ENCODE measurements around the gene HDAC8.

Gene HDAC8

GRCh38 chrX:72387247-72387646 lies 185.4 kb downstream of the HDAC8 start:
- Mint-ChIP-seq H3K36me3 (peaks cover 10% of the 10 kb centered on the region), H3K27ac (no peak overlapping the region), H3K4me1 (no peaks in the 10 kb centered on the region), H3K27me3 (no peaks in the 10 kb centered on the region), H3K4me3 (no peak overlapping the region), H3K9me3 (no peaks in the 10 kb centered on the region)
- ATAC-seq, result no peak

GRCh38 chrX:72382202-72382595 lies 190.4 kb downstream of the HDAC8 start:
- peaks cover 5% of the 10 kb centered on the region for H3K36me3 Mint-ChIP-seq
- H3K4me3 Mint-ChIP-seq, result no peak overlapping the region
- H3K27me3 Mint-ChIP-seq, result no peaks in the 10 kb centered on the region
- no peaks in the 10 kb centered on the region for H3K4me1 Mint-ChIP-seq
- no peak for ATAC-seq
- no peaks in the 10 kb centered on the region for H3K9me3 Mint-ChIP-seq
- no peak overlapping the region for H3K27ac Mint-ChIP-seq

- Mint-ChIP-seq H3K4me1 (no peaks in the 10 kb centered on the region), H3K27me3 (no peaks in the 10 kb centered on the region), H3K27ac (no peak overlapping the region), H3K9me3 (no peaks in the 10 kb centered on the region), H3K36me3 (peaks cover 5% of the 10 kb centered on the region), H3K4me3 (no peak overlapping the region)
- no peak for ATAC-seq
Observed at GRCh38 chrX:72381439-72382201, 191.0 kb downstream of the HDAC8 start.

- peaks cover 4% of the 10 kb centered on the region for H3K36me3 Mint-ChIP-seq
- ATAC-seq, result no peak
- H3K9me3 Mint-ChIP-seq, result no peaks in the 10 kb centered on the region
- no peaks in the 10 kb centered on the region for H3K27me3 Mint-ChIP-seq
- peaks cover 11% of the 10 kb centered on the region for H3K4me1 Mint-ChIP-seq
- no peak overlapping the region for H3K4me3 Mint-ChIP-seq
- H3K27ac Mint-ChIP-seq, result no peak overlapping the region
Observed at GRCh38 chrX:72376124-72376523, 196.5 kb downstream of the HDAC8 start.

- H3K36me3 Mint-ChIP-seq, result peaks cover 4% of the 10 kb centered on the region
- H3K27ac Mint-ChIP-seq, result no peak overlapping the region
- peaks cover 12% of the 10 kb centered on the region for H3K4me1 Mint-ChIP-seq
- no peak overlapping the region for H3K4me3 Mint-ChIP-seq
- H3K27me3 Mint-ChIP-seq, result no peaks in the 10 kb centered on the region
- ATAC-seq, result no peak
- no peaks in the 10 kb centered on the region for H3K9me3 Mint-ChIP-seq
Observed at GRCh38 chrX:72373136-72373535, 199.5 kb downstream of the HDAC8 start.

GRCh38 chrX:72372735-72373134 lies 199.9 kb downstream of the HDAC8 start:
- Mint-ChIP-seq H3K27me3 (no peaks in the 10 kb centered on the region), H3K9me3 (no peaks in the 10 kb centered on the region), H3K4me1 (peaks cover 12% of the 10 kb centered on the region), H3K27ac (no peak overlapping the region), H3K36me3 (peaks cover 4% of the 10 kb centered on the region), H3K4me3 (no peak overlapping the region)
- ATAC-seq, result no peak

- no peaks in the 10 kb centered on the region for H3K9me3 Mint-ChIP-seq
- peaks cover 4% of the 10 kb centered on the region for H3K36me3 Mint-ChIP-seq
- no peak for ATAC-seq
- no peak overlapping the region for H3K27ac Mint-ChIP-seq
- H3K27me3 Mint-ChIP-seq, result no peaks in the 10 kb centered on the region
- H3K4me1 Mint-ChIP-seq, result peaks cover 12% of the 10 kb centered on the region
- no peak overlapping the region for H3K4me3 Mint-ChIP-seq
Observed at GRCh38 chrX:72371405-72371804, 201.2 kb downstream of the HDAC8 start.

GRCh38 chrX:72368796-72369195 lies 203.8 kb downstream of the HDAC8 start:
- H3K27me3 Mint-ChIP-seq, result no peaks in the 10 kb centered on the region
- peaks cover 18% of the 10 kb centered on the region for H3K36me3 Mint-ChIP-seq
- H3K4me3 Mint-ChIP-seq, result no peak overlapping the region
- H3K4me1 Mint-ChIP-seq, result peaks cover 12% of the 10 kb centered on the region
- H3K9me3 Mint-ChIP-seq, result no peaks in the 10 kb centered on the region
- ATAC-seq, result no peak
- H3K27ac Mint-ChIP-seq, result no peak overlapping the region

GRCh38 chrX:72367516-72367915 lies 205.1 kb downstream of the HDAC8 start:
- no peaks in the 10 kb centered on the region for H3K27me3 Mint-ChIP-seq
- ATAC-seq, result no peak
- no peak overlapping the region for H3K4me3 Mint-ChIP-seq
- H3K27ac Mint-ChIP-seq, result no peak overlapping the region
- peaks cover 23% of the 10 kb centered on the region for H3K36me3 Mint-ChIP-seq
- no peaks in the 10 kb centered on the region for H3K9me3 Mint-ChIP-seq
- peaks cover 12% of the 10 kb centered on the region for H3K4me1 Mint-ChIP-seq

GRCh38 chrX:72366701-72367454 lies 205.8 kb downstream of the HDAC8 start:
- no peak for ATAC-seq
- Mint-ChIP-seq H3K27me3 (no peaks in the 10 kb centered on the region), H3K9me3 (no peaks in the 10 kb centered on the region), H3K36me3 (peaks cover 20% of the 10 kb centered on the region), H3K4me3 (no peak overlapping the region), H3K27ac (no peak overlapping the region), H3K4me1 (peaks cover 7% of the 10 kb centered on the region)

GRCh38 chrX:72366178-72366577 lies 206.5 kb downstream of the HDAC8 start:
- ATAC-seq, result no peak
- Mint-ChIP-seq H3K27ac (no peak overlapping the region), H3K9me3 (no peaks in the 10 kb centered on the region), H3K27me3 (no peaks in the 10 kb centered on the region), H3K4me1 (peaks cover 2% of the 10 kb centered on the region), H3K36me3 (peaks cover 20% of the 10 kb centered on the region), H3K4me3 (no peak overlapping the region)

GRCh38 chrX:72365126-72365525 lies 207.5 kb downstream of the HDAC8 start:
- Mint-ChIP-seq H3K4me1 (no peaks in the 10 kb centered on the region), H3K36me3 (peaks cover 20% of the 10 kb centered on the region), H3K27ac (no peak overlapping the region), H3K9me3 (no peaks in the 10 kb centered on the region), H3K4me3 (no peak overlapping the region), H3K27me3 (no peaks in the 10 kb centered on the region)
- ATAC-seq, result no peak

- no peaks in the 10 kb centered on the region for H3K9me3 Mint-ChIP-seq
- H3K27ac Mint-ChIP-seq, result no peak overlapping the region
- no peaks in the 10 kb centered on the region for H3K27me3 Mint-ChIP-seq
- peaks cover 44% of the 10 kb centered on the region for H3K36me3 Mint-ChIP-seq
- ATAC-seq, result no peak
- no peaks in the 10 kb centered on the region for H3K4me1 Mint-ChIP-seq
- H3K4me3 Mint-ChIP-seq, result no peak overlapping the region
Observed at GRCh38 chrX:72360326-72360725, 212.3 kb downstream of the HDAC8 start.

GRCh38 chrX:72358313-72358712 lies 214.3 kb downstream of the HDAC8 start:
- H3K27ac Mint-ChIP-seq, result no peak overlapping the region
- no peaks in the 10 kb centered on the region for H3K9me3 Mint-ChIP-seq
- H3K4me1 Mint-ChIP-seq, result no peaks in the 10 kb centered on the region
- peaks cover 33% of the 10 kb centered on the region for H3K36me3 Mint-ChIP-seq
- no peak overlapping the region for H3K4me3 Mint-ChIP-seq
- H3K27me3 Mint-ChIP-seq, result no peaks in the 10 kb centered on the region
- ATAC-seq, result no peak

GRCh38 chrX:72352786-72353185 lies 219.9 kb downstream of the HDAC8 start:
- Mint-ChIP-seq H3K27ac (no peak overlapping the region), H3K4me1 (no peaks in the 10 kb centered on the region), H3K4me3 (no peak overlapping the region), H3K9me3 (no peaks in the 10 kb centered on the region), H3K27me3 (no peaks in the 10 kb centered on the region), H3K36me3 (peaks cover 49% of the 10 kb centered on the region)
- ATAC-seq, result no peak
